Transverse colon (tissue), 4 donors: ENCODE measurements around the gene ALDH3A2. TPM values are rescaled to one million over a fixed set of nuclear protein-coding genes. Genes with fewer than 3 reads are reported as not detected.

ENCODE experiments used
- DNase-seq: peaks from one replicate; pipeline ENCODE4 v3.0.0-alpha.2; 2019
- H3K27ac ChIP-seq, 4 donors: fragments of 200-600 bp; sonication (generic); 2 replicates each; pipeline ENCODE4 v1.5.1; 2016 to 2018; ENCODE audit warnings: inconsistent platforms in 4 of 4
- H3K27me3 ChIP-seq: fragments of 200-600 bp; sonication (generic); 2 replicates; pipeline ENCODE4 v1.5.1; 2017; ENCODE audit warnings: inconsistent platforms
- H3K36me3 ChIP-seq, 4 donors: fragments of 200-600 bp; sonication (generic); 2 replicates each; pipeline ENCODE4 v1.5.1; 2017 to 2019; ENCODE audit warnings: inconsistent platforms in 4 of 4
- H3K4me1 ChIP-seq, 4 donors: fragments of 200-600 bp; sonication (generic); 2 replicates each; pipeline ENCODE4 v1.5.1; 2017 to 2020; ENCODE audit warnings: inconsistent platforms in 4 of 4
- H3K4me3 ChIP-seq, 4 donors: fragments of 200-600 bp; sonication (generic); 1 replicate in 1 of 4; 2 replicates in 3 of 4; pipeline versions ENCODE4 v1.5.1 to v1.6.1; 2017 to 2019; ENCODE audit warnings: inconsistent platforms in 4 of 4
- H3K9me3 ChIP-seq, 2 donors: fragments of 200-600 bp; sonication (generic); 2 replicates each; pipeline ENCODE4 v1.5.1; 2017 to 2019; ENCODE audit warnings: inconsistent platforms in 2 of 2
- CTCF ChIP-seq, 5 experiments: fragments of 200-600 bp in 3 of 5; fragments of 450-650 bp in 2 of 5; sonication (generic) in 3 of 5; IDR thresholded peaks; 1 replicate in 2 of 5; 2 replicates in 3 of 5; pipeline ENCODE4 v1.5.1; 2016 to 2017; ENCODE audit warnings: antibody characterized with exemption in 5 of 5, inconsistent platforms in 3 of 5, mild to moderate bottlenecking in 2 of 5, moderate library complexity in 1 of 5
- EP300 ChIP-seq: sonication (generic); formaldehyde crosslinking; IDR thresholded peaks from one replicate; pipeline ENCODE4 v1.6.1; 2017; ENCODE audit warnings: antibody characterized with exemption, low read depth
- POLR2A ChIP-seq: fragments of 450-650 bp; IDR thresholded peaks from one replicate; pipeline ENCODE4 v1.6.1; 2016; ENCODE audit warnings: antibody characterized with exemption, mild to moderate bottlenecking, moderate library complexity
- POLR2AphosphoS5 ChIP-seq, 3 donors: sonication (generic); formaldehyde crosslinking; IDR thresholded peaks; one replicate each; pipeline ENCODE4 v1.6.1; 2016; ENCODE audit warnings: antibody characterized with exemption in 3 of 3
- WGBS, 2 donors: methylation state at CpG; one replicate each; pipeline ENCODE4 v1.1.5; 2018; ENCODE audit warnings: low coverage in 1 of 2; 5-methylcytosine and 5-hydroxymethylcytosine counted together
- in situ Hi-C, 4 donors: fragments of 200-750 bp; cut with MboI; loops; one replicate each; pipeline versions ENCODE4 v1.15.0 to v1.15.1; 2017; ENCODE audit warnings: low sequenced_read_pairs in 3 of 4, low pct_ligation_motif_present in 1 of 4, low pct_unique_long_range_greater_than_20kb in 1 of 4
- intact Hi-C: fragments of 100-400 bp; cut with DNase I; formaldehyde crosslinking; loops from one replicate; pipeline ENCODE4 v1.15.1; 2023; ENCODE audit warnings: low total_unique reads
- total RNA-seq, 4 donors: library from RNA; depleted of rRNA; stranded (reverse); fragments of >200 nt; gene quantifications; one replicate each; pipeline ENCODE4 v1.1.0, GENCODE V29; 2016

ALDH3A2 gene
- total RNA-seq, 4 donors from 2014 or later: 44.5 to 199 (median 119) TPM

GRCh38 chr17:19626079-19626478 lies 22.5 kb upstream of the ALDH3A2 start:
- intact Hi-C loops: no loop called here

GRCh38 chr17:19629449-19629848 lies 19.1 kb upstream of the ALDH3A2 start:
- Histone ChIP-seq H3K27ac (no peak overlapping the region), H3K4me1 (no peaks in the 10 kb centered on the region), H3K4me3 (no peak overlapping the region), H3K36me3 (no peaks in the 10 kb centered on the region), H3K9me3 (no peaks in the 10 kb centered on the region), H3K27me3 (no peaks in the 10 kb centered on the region)
- intact Hi-C loops: no loop called here
- in situ Hi-C loops: loop anchor here in 1 of 4 donors (25.0 kb wide), 2 partner anchors 117 to 267 kb away; partner anchors contain the start of gene B9D1
- WGBS, 2 donors: 35 to 61% methylated on average over 3 of the region's 3 CpGs
- TF ChIP-seq POLR2AphosphoS5 (IDR thresholded peaks at IDR 0.05) (no peak), CTCF (IDR thresholded peaks at IDR 0.05) (no peak), POLR2A (no peak)
- DNase-seq: no peak

More at GRCh38 chr17:19626079-19626478, 22.5 kb upstream of the ALDH3A2 start:
- H3K27me3 ChIP-seq: no peaks in the 10 kb centered on the region
- 90 to 99% methylated on average over 1 to 4 of the region's 4 CpGs for WGBS, 2 donors
- no peak for DNase-seq
- H3K36me3 ChIP-seq: no peaks in the 10 kb centered on the region
- TF ChIP-seq POLR2A: no peak
- TF ChIP-seq POLR2AphosphoS5 (IDR thresholded peaks at IDR 0.05): no peak
- no peak for TF ChIP-seq EP300
- TF ChIP-seq CTCF (IDR thresholded peaks at IDR 0.05): no peak
- no peak overlapping the region for H3K4me3 ChIP-seq
- in situ Hi-C loops: loop anchor here in 1 of 4 donors (25.0 kb wide), 2 partner anchors 114 to 264 kb away; partner anchors contain the start of gene B9D1
- no peak overlapping the region for H3K27ac ChIP-seq
- no peaks in the 10 kb centered on the region for H3K9me3 ChIP-seq
- no peaks in the 10 kb centered on the region for H3K4me1 ChIP-seq

- Histone ChIP-seq H3K36me3 (no peaks in the 10 kb centered on the region), H3K27me3 (no peaks in the 10 kb centered on the region), H3K27ac (no peak overlapping the region), H3K4me1 (no peaks in the 10 kb centered on the region), H3K4me3 (no peak overlapping the region), H3K9me3 (no peaks in the 10 kb centered on the region)
- DNase-seq: no peak
- intact Hi-C loops (no loop called here), in situ Hi-C loops (loop anchor here in 2 of 4 donors (10.0 to 25.0 kb wide), 3 partner anchors 115 to 268 kb away; partner anchors contain the start of gene B9D1 (in 1 of the 2))
- WGBS, 2 donors: 80 to 86% methylated on average over 3 to 4 of the region's 4 CpGs
- TF ChIP-seq POLR2AphosphoS5 (IDR thresholded peaks at IDR 0.05): no peak
- TF ChIP-seq EP300: no peak
- no peak for TF ChIP-seq POLR2A
- TF ChIP-seq CTCF (IDR thresholded peaks at IDR 0.05): no peak
Measured at GRCh38 chr17:19630035-19630434, 18.5 kb upstream of the ALDH3A2 start.

- in situ Hi-C loops (loop anchor here in 2 of 4 donors (10.0 to 25.0 kb wide), 3 partner anchors 116 to 268 kb away; partner anchors contain the start of gene B9D1 (in 1 of the 2)), intact Hi-C loops (no loop called here)
- Histone ChIP-seq H3K36me3 (no peaks in the 10 kb centered on the region), H3K4me1 (no peaks in the 10 kb centered on the region), H3K27ac (no peak overlapping the region), H3K27me3 (no peaks in the 10 kb centered on the region), H3K4me3 (no peak overlapping the region), H3K9me3 (no peaks in the 10 kb centered on the region)
- 81% methylated on average over 1 of the region's 1 CpG; no CpG with 5 or more reads in 1 of the 2 donors for WGBS, 2 donors
- no peak for DNase-seq
- TF ChIP-seq CTCF (IDR thresholded peaks at IDR 0.05) (no peak), POLR2A (no peak), EP300 (no peak), POLR2AphosphoS5 (IDR thresholded peaks at IDR 0.05) (no peak)
Measured at GRCh38 chr17:19630661-19631060, 17.9 kb upstream of the ALDH3A2 start.
